ENCODE data around the gene FCHSD2.
A peak's percentile ranks its signal among the peaks of the same experiment; 100 is the strongest.
"Not testable (repeated sequence)": the region's sequence is repeated elsewhere in the genome, so short reads cannot be mapped to it uniquely, and the experiment has no call there.

FCHSD2 gene

GRCh38 chr11:72864702-72865655 lies 277.1 kb downstream of the FCHSD2 start:
- no peak for DNase-seq
- Mint-ChIP-seq H3K4me3 (no peak overlapping the region), H3K36me3 (ENCODE audit: low read depth) (peaks cover 18% of the 10 kb centered on the region)

GRCh38 chr11:72863916-72864315 lies 278.2 kb downstream of the FCHSD2 start:
- H3K27me3 Mint-ChIP-seq: no peaks in the 10 kb centered on the region
- no peak for DNase-seq
- H3K36me3 Mint-ChIP-seq (ENCODE audit: low read depth): peaks cover 18% of the 10 kb centered on the region
- H3K4me3 Mint-ChIP-seq: no peak overlapping the region
- no peak for ATAC-seq
- H3K9me3 Mint-ChIP-seq: no peaks in the 10 kb centered on the region
- H3K4me1 Mint-ChIP-seq: peaks cover 13% of the 10 kb centered on the region
- no peak overlapping the region for H3K27ac Mint-ChIP-seq

More at GRCh38 chr11:72864702-72865655, 277.1 kb downstream of the FCHSD2 start:
- Mint-ChIP-seq H3K27me3 (no peaks in the 10 kb centered on the region), H3K4me1 (peaks cover 15% of the 10 kb centered on the region), H3K9me3 (no peaks in the 10 kb centered on the region), H3K27ac (no peak overlapping the region)
- ATAC-seq: no peak

DNA sequence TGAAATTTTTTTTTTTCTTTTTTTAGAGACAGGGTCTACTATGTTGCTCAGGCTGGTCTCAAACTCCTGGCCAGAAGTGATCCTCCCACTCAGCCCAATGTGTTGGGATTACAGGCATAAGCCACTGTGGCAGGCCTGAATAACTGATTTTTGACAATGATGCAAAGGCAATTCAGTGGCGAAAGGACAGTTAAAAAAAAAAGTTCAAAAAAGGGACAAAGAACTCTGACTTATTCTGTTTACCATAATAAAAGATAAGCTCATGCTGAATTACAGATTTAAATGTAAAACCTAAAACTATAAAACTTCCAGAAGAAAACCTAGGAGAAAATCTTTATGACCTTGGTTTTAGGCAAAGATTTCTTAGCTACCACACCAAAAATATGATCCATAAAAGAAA lies 279.0 kb downstream of the FCHSD2 start:
- no peaks in the 10 kb centered on the region for H3K9me3 Mint-ChIP-seq
- no peak overlapping the region for H3K4me3 Mint-ChIP-seq
- peaks cover 17% of the 10 kb centered on the region for H3K36me3 Mint-ChIP-seq (ENCODE audit: low read depth)
- H3K27ac Mint-ChIP-seq: no peak overlapping the region
- ATAC-seq (no peak), DNase-seq (no peak)
- no peaks in the 10 kb centered on the region for H3K27me3 Mint-ChIP-seq
- peaks cover 13% of the 10 kb centered on the region for H3K4me1 Mint-ChIP-seq

DNA sequence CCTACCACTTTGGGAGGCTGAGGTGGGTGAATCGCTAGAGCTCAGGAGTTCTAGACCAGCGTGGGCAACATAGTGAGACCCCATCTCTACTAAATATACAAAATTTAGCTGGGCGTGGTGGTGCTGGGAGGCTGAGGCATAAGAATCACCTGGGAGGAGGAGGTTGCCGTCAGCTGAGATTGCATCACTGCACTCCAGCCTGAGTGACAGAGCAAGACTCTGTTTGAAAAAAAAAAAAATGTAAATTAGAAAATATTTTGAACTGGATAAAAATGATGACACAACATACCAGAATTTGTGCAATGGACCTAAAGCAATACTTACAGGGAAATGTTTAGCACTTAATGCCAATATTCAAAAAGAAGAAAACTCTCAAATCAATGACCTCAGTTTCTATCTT lies 281.5 kb downstream of the FCHSD2 start:
- no peaks in the 10 kb centered on the region for H3K27me3 Mint-ChIP-seq
- H3K4me3 Mint-ChIP-seq: no peak overlapping the region
- ATAC-seq (no peak), DNase-seq (no peak)
- no peak overlapping the region for H3K27ac Mint-ChIP-seq
- H3K36me3 Mint-ChIP-seq (ENCODE audit: low read depth): peaks cover 6% of the 10 kb centered on the region
- H3K9me3 Mint-ChIP-seq: no peaks in the 10 kb centered on the region
- H3K4me1 Mint-ChIP-seq: peaks cover 14% of the 10 kb centered on the region

GRCh38 chr11:72860010-72860409 lies 282.1 kb downstream of the FCHSD2 start:
- no peak overlapping the region for H3K4me3 Mint-ChIP-seq

GRCh38 chr11:72859126-72859525 lies 283.0 kb downstream of the FCHSD2 start:
- Mint-ChIP-seq H3K27ac (no peak overlapping the region), H3K36me3 (ENCODE audit: low read depth) (peaks cover 6% of the 10 kb centered on the region), H3K4me1 (peaks cover 3% of the 10 kb centered on the region), H3K4me3 (no peak overlapping the region), H3K27me3 (no peaks in the 10 kb centered on the region), H3K9me3 (no peaks in the 10 kb centered on the region)
- DNase-seq (no peak), ATAC-seq (no peak)

More at GRCh38 chr11:72860010-72860409, 282.1 kb downstream of the FCHSD2 start:
- ATAC-seq (no peak), DNase-seq (no peak)
- Mint-ChIP-seq H3K27me3 (no peaks in the 10 kb centered on the region), H3K4me1 (peaks cover 8% of the 10 kb centered on the region), H3K27ac (no peak overlapping the region), H3K36me3 (ENCODE audit: low read depth) (peaks cover 6% of the 10 kb centered on the region), H3K9me3 (no peaks in the 10 kb centered on the region)

DNA sequence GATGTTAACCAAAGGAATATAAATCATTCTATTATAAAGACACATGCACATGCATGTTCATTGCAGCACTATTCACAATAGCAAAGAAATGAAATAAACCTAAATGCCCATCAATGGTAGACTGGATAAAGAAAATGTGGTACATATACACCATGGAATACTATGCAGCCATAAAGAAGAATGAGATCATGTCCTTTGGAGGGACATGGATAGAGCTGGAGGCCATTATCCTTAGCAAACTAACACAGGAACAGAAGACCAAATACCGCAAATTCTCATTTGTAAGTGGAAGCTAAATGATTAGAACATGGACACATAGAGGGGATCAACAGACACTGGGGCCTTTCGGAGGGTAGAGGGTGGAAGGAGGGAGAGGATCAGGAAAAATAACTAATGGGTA lies 283.9 kb downstream of the FCHSD2 start:
- ATAC-seq; H3K4me1 Mint-ChIP-seq; H3K27me3 Mint-ChIP-seq; H3K27ac Mint-ChIP-seq; H3K4me3 Mint-ChIP-seq; DNase-seq; H3K36me3 Mint-ChIP-seq (ENCODE audit: low read depth); H3K9me3 Mint-ChIP-seq: not testable (repeated sequence)

- no peaks in the 10 kb centered on the region for H3K9me3 Mint-ChIP-seq
- H3K4me1 Mint-ChIP-seq: peaks cover 1% of the 10 kb centered on the region
- peaks cover 8% of the 10 kb centered on the region for H3K36me3 Mint-ChIP-seq (ENCODE audit: low read depth)
- no peak overlapping the region for H3K27ac Mint-ChIP-seq
- H3K27me3 Mint-ChIP-seq: no peaks in the 10 kb centered on the region
- no peak for DNase-seq
- H3K4me3 Mint-ChIP-seq: no peak overlapping the region
- no peak for ATAC-seq
Measured at GRCh38 chr11:72856551-72857345, 285.4 kb downstream of the FCHSD2 start.

- Mint-ChIP-seq H3K9me3 (no peaks in the 10 kb centered on the region), H3K4me3 (no peak overlapping the region), H3K27ac (no peak overlapping the region), H3K27me3 (no peaks in the 10 kb centered on the region), H3K36me3 (ENCODE audit: low read depth) (peaks cover 6% of the 10 kb centered on the region), H3K4me1 (peaks cover 1% of the 10 kb centered on the region)
- no peak for ATAC-seq
- DNase-seq: no peak
Measured at GRCh38 chr11:72856065-72856464, 286.1 kb downstream of the FCHSD2 start.

DNA sequence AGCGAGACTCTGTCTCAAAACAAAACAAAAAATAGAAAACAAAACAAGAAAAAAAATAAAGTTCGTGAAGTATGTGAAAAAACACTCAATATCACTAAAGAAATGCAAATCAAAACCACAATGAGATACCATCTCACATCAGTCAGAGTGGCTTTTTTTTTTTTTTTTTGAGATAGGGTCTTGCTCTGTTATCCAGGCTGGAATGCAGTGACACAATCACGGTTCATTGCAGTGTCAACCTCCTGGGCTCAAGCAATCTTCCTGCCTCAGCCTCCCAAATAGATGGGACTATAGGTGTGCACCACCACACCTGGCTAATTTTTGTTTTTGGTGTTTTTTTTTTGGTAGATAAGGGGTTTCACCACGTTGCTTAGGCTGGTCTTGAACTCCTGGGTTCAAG lies 290.4 kb downstream of the FCHSD2 start:
- DNase-seq (no peak), ATAC-seq (no peak)
- Mint-ChIP-seq H3K4me1 (peaks cover 5% of the 10 kb centered on the region), H3K27ac (no peak overlapping the region), H3K9me3 (no peaks in the 10 kb centered on the region), H3K4me3 (no peak overlapping the region), H3K36me3 (ENCODE audit: low read depth) (peaks cover 5% of the 10 kb centered on the region), H3K27me3 (no peaks in the 10 kb centered on the region)

- DNase-seq: no peak
Measured at GRCh38 chr11:72850832-72851231, 291.3 kb downstream of the FCHSD2 start.

GRCh38 chr11:72848846-72849466 lies 293.2 kb downstream of the FCHSD2 start:
- Mint-ChIP-seq H3K36me3 (ENCODE audit: low read depth) (peaks cover 5% of the 10 kb centered on the region), H3K27me3 (no peaks in the 10 kb centered on the region), H3K27ac (no peak overlapping the region), H3K4me1 (peaks cover 5% of the 10 kb centered on the region), H3K4me3 (no peak overlapping the region), H3K9me3 (no peaks in the 10 kb centered on the region)
- DNase-seq: no peak
- ATAC-seq: no peak

More at GRCh38 chr11:72850832-72851231, 291.3 kb downstream of the FCHSD2 start:
- no peak overlapping the region for H3K4me3 Mint-ChIP-seq
- H3K36me3 Mint-ChIP-seq (ENCODE audit: low read depth): peaks cover 5% of the 10 kb centered on the region
- peaks cover 5% of the 10 kb centered on the region for H3K4me1 Mint-ChIP-seq
- ATAC-seq: no peak
- no peaks in the 10 kb centered on the region for H3K9me3 Mint-ChIP-seq
- H3K27ac Mint-ChIP-seq: no peak overlapping the region
- no peaks in the 10 kb centered on the region for H3K27me3 Mint-ChIP-seq

DNA sequence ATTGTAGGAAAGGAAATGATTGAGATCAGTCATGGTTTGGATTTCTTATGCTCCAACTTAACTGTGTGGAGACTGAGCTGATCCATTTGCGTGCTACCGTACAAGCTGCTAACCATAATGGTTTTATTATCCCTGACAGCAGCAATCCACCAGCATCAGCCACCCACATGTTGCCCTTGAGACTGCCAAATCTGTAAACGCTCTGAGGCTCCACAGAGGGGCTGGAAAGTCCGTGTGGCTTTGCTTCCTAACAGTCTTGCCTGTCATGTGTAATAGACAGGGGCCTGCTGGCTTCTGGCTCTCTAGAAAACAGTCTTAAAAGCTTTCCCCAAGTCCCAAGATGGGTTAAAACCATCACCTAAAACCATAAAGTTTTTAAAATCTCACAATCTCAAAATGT lies 297.8 kb downstream of the FCHSD2 start:
- peaks cover 18% of the 10 kb centered on the region for H3K36me3 Mint-ChIP-seq (ENCODE audit: low read depth)
- DNase-seq (no peak), ATAC-seq (no peak)
- peaks cover 5% of the 10 kb centered on the region for H3K4me1 Mint-ChIP-seq
- H3K27me3 Mint-ChIP-seq: no peaks in the 10 kb centered on the region
- H3K27ac Mint-ChIP-seq: peak overlapping the region; percentile 67
- H3K4me3 Mint-ChIP-seq: no peak overlapping the region
- H3K9me3 Mint-ChIP-seq: no peaks in the 10 kb centered on the region

DNA sequence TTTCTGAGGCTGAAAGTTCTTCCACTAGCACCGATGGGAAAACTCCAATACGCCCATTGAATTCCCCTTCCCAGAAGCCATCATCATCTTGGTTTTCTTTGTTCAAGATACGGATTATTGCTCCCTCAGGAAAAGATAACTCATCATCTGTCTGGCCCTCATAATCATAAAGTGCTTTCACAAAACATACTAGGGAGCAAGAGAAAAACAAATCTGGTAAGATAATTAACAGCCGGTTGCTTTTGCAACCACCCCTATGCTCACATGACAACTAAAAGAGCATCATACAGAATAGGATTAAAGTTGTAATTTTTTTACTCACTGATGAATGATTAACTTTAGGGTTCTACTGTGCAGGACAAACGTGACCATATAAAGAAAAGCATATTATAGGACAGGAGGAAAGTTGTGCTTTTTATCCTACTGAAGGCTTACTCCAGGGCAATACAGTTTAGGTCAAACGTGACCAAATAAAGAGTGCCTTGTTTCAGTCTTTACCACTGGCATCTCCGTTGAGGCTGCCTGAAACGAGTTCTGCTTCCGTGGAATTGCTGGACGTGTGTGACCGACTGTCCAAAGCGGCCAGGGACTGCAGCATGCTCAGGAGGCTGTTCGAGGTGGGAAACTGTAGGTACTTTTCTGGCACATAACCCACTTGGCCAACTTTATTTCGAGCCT lies 299.3 kb downstream of the FCHSD2 start:
- ATAC-seq: no peak
- Mint-ChIP-seq H3K36me3 (ENCODE audit: low read depth) (peaks cover 16% of the 10 kb centered on the region), H3K27ac (no peak overlapping the region), H3K9me3 (no peaks in the 10 kb centered on the region), H3K4me3 (no peak overlapping the region), H3K4me1 (peaks cover 4% of the 10 kb centered on the region), H3K27me3 (no peaks in the 10 kb centered on the region)
- DNase-seq: no peak

Measured in activated naive CD8-positive, alpha-beta T cell treated with anti-CD3 and anti-CD28 coated beads, Interleukin-2, amount 50 U/mL, for 24 hours (primary cell).